Left renal cortex interstitium (tissue), 4 donors: ENCODE measurements around the gene KCNJ15. TPM values are rescaled to one million over a fixed set of nuclear protein-coding genes. Genes with fewer than 3 reads are reported as not detected.
"Not testable (repeated sequence)": the region's sequence is repeated elsewhere in the genome, so short reads cannot be mapped to it uniquely, and the experiment has no call there.

Experiments
- DNase-seq, 4 donors: peaks; one replicate each; pipeline ENCODE4 v3.0.0-alpha.2; 2013; ENCODE audit warnings: low read depth in 4 of 4, low spot score in 2 of 4, missing footprints in 1 of 4
- polyA plus RNA-seq, 4 donors: library from polyadenylated mRNA; unstranded; fragments of 120-200 nt; gene quantifications; one replicate each; pipeline ENCODE4 v1.2.1, GENCODE V29; 2013; ENCODE audit not compliant: insufficient read length in 4 of 4

The KCNJ15 gene
- polyA plus RNA-seq, 4 donors = 159 to 247 (median 232) TPM

DNA sequence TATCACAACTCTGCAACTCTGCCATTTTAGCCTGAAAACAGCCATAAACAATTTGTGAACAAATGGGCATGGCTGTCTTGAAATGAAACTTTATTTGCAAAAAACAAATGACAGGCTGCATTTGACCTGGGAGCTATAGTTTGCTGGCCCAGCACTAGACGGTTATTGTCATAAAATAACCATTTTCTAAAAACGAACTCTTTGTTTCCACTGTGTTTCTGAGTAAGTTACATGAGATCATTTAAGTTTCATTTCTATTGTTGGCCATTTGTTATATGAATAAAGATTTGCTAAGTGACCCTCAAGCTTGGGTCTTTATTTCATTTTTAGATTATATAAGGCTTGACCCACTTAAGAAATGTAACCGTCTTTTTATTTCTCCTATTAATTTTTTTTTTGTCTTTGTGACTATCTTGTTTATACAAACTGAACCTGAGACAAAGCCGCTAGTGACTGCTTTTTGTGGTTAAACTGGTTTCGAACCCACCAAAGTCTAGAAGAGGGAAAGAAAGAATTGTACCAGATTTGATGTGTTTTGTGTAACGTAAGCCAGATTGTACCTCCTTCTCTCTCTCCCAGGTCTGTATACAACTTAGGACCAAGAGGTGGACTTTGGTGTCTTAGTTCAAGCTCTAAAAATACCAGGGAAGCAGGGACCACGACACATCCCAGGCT lies 12.9 kb upstream of the KCNJ15 start:
- DNase-seq = no peak

DNA sequence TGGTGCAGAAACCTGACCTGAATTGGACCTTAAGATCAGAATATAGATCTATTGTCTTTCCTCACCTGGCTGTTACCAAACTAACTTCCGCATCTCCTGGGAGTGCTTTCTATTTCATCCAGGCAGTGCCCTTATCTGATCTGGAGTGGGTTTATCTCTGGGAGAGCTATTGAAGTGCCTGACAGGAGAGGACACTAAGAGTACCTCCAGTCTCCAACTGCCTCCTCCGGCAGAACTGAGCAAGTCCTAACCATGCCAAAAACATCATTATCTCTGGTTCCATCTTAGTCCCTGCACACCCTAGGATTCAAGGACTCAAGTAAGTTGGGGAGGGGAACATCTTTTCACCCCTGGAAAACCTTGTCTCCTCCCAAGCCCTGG lies 12.4 kb upstream of the KCNJ15 start:
- DNase-seq = no peak

GRCh38 chr21:38244885-38245869 lies 11.6 kb upstream of the KCNJ15 start:
- no peak for DNase-seq

DNA sequence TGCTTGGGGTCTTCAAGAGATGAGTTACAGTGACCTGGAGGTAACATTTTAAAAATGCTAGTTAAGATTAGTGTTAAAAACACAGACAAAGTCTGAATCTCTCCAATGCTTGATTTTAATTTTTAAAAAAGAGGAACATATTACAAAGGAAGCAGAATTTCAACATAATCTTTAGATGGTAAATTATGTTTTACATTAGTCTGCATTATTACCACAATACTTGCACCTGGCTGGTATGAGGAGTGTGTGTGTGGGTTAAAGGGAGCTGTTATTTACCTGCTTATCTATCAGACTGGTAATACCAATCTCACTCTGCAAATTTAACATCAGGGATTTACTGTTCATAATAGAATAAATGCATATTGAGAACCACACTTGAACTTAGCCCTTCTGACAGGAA lies 10.3 kb upstream of the KCNJ15 start:
- DNase-seq = no peak

- DNase-seq = not testable (repeated sequence)
Measured at GRCh38 chr21:38247054-38247453, 9.7 kb upstream of the KCNJ15 start.

- DNase-seq = no peak
Measured at GRCh38 chr21:38247738-38248510, 8.9 kb upstream of the KCNJ15 start.

DNA sequence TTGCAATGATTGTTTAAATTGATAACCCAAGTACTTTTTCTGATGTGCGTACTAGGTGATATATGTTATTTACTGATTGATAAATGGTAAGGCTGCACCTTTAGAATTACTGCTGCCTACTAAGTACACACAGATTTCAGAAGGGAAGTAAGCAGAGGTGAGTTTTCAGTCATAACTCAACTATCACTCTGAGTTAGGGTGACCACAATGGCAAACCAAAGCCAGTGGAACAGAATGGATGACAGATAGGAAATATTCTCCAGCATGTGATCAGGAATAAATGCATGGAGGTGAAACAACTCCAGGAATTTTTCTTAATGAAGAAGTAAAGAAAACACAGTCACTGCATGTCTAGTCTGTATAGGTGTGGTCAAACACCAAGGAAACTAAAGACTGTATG lies 7.5 kb upstream of the KCNJ15 start:
- DNase-seq = no peak

DNA sequence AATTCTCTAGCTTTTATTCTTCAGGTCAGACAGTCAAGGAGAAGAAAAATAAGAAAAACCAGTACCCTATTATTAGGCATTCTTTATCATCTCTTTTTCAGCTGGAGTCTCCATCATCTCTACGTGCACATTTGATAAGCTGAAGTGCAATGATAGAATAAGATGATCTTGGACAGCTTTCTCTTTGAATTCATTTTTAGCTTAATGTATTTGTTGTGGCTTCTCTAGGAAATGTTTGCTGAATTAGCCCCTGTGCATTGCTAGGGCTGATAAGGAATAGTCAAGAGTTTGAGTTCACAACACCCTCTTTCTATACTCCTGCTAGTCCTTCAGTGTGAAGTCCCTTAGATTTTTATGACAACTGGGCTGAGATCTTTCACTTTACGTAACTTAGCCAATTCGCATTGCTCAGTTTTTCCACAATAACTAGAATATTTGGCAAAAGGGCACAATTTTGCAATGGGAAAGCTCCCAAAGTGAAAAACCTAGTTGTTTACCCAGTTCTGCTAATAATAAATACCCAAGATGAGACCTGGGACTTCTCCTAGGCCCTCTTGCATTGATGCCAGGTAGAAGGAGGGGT lies 7.0 kb upstream of the KCNJ15 start:
- no peak for DNase-seq

DNA sequence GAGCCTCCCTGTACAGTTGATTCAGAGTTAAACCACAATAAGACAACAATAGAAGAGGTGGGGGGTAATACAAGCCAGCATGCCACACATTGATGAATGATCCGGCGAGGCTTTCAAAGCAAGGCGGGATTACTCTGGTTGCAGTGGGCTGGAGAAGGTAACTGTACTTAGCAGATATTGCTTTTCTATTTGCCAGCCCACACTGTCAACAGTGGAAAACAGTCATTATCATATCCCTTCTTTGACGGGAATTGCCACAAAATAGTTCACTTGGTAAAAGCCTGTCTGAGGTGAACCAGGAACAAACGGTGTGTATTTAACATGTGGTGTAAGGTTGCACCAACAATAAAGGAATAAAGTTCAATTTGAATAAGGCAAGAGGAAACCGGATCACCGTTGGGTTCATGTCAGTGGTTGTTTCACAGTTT lies 5.8 kb upstream of the KCNJ15 start:
- DNase-seq = no peak

DNA sequence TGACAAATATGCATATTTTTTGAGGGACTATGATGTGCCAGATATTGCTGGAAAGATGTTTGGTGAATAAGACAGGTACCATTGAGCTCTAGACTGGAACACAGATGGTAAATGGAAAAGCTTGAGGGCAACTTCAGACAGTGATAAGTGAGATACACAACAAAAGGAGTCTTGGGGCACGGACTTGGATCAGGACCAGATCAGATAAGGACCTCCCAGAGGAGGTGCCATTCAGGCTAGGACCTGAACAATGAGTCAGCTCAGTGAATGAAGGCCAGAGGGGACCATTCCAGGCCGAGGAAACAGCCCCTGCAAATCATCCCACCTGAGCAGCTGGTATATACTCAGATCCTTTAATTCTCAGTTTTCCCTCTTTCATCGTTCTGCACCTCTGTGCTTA lies 1.8 kb upstream of the KCNJ15 start:
- no peak for DNase-seq

- DNase-seq = no peak
Measured at GRCh38 chr21:38255571-38256117, 1.1 kb upstream of the KCNJ15 start.

DNA sequence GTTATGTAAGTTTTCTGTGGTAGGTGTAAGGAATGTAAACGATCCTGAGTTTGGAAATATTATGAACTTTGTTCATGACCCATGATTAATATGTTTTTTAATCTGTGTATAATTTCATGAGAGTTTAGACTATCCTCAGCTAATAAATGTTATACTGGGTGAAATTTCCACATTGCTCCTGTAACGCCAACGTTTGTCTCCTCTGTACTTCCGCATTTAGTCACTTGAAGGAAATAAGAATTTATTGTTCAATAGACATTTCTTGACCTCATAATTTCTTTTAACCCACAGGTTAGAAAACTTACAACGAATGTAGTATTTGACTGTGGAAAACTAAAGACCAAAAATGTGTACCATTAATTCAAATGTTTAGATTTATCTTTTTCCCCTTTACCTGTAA lies 876 bp downstream of the KCNJ15 start:
- DNase-seq = no peak

- DNase-seq = no peak
Measured at GRCh38 chr21:38258521-38259485, 2.0 kb downstream of the KCNJ15 start.

DNA sequence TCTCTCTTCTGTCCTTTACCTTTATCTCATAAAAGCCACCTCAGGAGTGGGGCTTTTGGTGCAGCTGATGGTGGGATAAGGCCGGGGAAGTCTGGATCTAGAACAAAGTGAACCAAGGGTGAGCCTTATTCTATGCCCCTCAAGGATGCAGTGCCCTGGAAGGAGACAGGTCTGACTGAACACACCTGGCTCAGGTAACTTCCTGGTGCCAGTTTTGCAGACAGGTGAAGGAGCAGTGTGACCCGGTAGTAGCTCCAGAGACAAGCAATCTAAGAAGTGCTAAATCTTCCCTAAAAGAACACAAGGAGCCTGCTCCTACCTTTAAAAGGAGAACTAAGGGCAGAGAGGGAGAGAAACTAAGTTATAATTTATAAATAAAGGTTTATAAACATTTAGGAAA lies 2.9 kb downstream of the KCNJ15 start:
- DNase-seq = no peak

DNA sequence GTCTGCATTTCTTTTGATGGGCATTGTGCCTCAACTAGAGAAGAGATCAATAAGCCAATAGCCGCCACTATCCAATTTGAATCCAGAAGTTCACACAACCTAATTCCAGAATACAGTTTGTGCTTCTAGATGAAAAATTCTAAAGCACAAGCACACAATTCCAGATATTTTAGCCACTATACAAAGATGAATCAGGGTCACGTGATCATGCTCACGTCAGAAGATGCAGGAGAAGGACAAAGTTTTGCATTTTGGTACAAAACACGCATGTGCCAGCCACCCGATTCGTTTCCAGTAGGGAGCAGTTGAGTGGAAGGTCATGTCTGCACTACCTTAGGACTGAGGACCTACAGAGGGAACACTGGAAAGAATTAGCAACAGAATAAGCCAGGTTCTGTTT lies 3.6 kb downstream of the KCNJ15 start:
- DNase-seq = no peak

DNA sequence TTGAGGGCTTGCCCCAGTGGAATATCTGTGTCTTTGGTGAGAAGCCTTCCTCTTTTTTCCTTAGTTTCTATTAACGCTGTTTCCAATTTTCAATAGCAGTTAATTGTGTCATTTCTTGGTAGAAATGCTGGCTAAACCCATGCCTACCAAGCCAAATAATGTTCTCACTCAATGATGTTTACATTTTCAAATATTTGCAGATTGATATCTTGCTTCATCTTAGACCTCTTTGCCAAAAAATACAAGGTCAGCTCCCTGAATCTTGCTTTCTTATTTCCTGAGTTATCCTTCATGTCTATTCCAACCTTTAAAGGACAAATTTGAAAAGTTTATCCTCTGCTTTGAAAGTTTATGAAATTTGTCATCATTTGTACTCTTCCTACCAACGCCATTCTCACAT lies 5.1 kb downstream of the KCNJ15 start:
- DNase-seq = no peak

DNA sequence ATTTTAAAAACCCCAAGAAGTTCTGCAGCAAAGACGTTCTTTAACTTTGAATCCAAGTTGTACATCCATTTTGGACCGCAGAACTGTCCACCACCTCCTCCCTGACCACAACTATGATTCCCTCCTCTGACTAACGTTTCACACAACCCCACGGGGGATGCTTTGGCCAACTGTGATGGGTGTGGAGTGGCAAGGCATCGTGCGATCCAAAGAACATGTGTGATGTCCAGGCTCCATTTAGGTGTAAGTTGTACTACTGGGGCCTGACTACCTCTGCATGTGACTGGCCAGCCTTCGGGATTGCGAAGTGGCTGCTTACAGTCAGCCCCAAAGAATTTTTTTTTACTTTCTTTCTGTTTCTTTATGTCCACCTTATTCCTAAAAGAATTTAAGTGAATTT lies 6.7 kb downstream of the KCNJ15 start:
- no peak for DNase-seq

DNA sequence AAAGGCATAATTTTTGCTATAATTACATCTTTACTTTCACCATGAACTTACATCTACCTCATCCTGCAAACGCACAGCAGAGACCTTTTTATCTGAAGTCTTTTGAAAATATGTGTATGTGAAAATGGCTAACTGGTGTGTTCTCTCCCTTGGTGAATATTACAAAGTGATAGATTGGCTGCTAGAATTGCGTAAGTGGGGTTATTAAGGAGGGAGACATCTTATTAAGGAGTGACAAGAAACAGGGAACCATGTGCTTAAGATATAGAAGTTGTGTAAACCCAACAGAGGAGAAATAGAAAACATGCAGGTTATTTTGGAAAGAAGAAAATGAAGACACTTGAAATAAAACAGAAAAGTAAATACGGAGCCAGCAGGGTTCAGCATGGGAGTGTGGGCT lies 7.8 kb downstream of the KCNJ15 start:
- no peak for DNase-seq

- no peak for DNase-seq
Measured at GRCh38 chr21:38265166-38265565, 8.4 kb downstream of the KCNJ15 start.
